OCI-LY1 (cell line): ENCODE measurements around the gene UBE2N.

Source experiments
- H2AFZ ChIP-seq: fragments of 200-600 bp; sonication (generic), shearing (Covaris generic); 2 replicates; pipeline ENCODE4 v1.6.0; 2014; ENCODE audit warnings: antibody characterized with exemption, mild to moderate bottlenecking, low read length
- H3F3A ChIP-seq: fragments of 200-600 bp; sonication (generic), shearing (Covaris generic); 2 replicates; pipeline ENCODE4 v1.6.0; 2014; ENCODE audit warnings: mild to moderate bottlenecking, antibody characterized with exemption, low read length, moderate library complexity; ENCODE audit not compliant: insufficient read depth
- H3K27ac ChIP-seq: fragments of 200-600 bp; sonication (generic); 2 replicates; pipeline ENCODE4 v1.5.1; 2014; ENCODE audit warnings: low read length, mixed run types, mild to moderate bottlenecking, low read depth; ENCODE audit not compliant: poor library complexity, severe bottlenecking
- H3K27me3 ChIP-seq: fragments of 200-600 bp; sonication (generic); 2 replicates; pipeline ENCODE4 v1.6.0; 2014; ENCODE audit warnings: antibody characterized with exemption, mild to moderate bottlenecking, low read length, moderate library complexity; ENCODE audit not compliant: insufficient read depth
- H3K36me3 ChIP-seq: fragments of 200-600 bp; sonication (generic); 2 replicates; pipeline ENCODE4 v1.6.1; 2014; ENCODE audit warnings: mild to moderate bottlenecking, antibody characterized with exemption, low read length, moderate library complexity, mixed read lengths; ENCODE audit not compliant: insufficient read depth
- H3K4me1 ChIP-seq: fragments of 200-600 bp; sonication (generic); 2 replicates; pipeline ENCODE4 v1.5.1; 2014; ENCODE audit warnings: mild to moderate bottlenecking, low read length, moderate library complexity; ENCODE audit not compliant: insufficient read depth, severe bottlenecking
- H3K4me2 ChIP-seq: fragments of 200-600 bp; sonication (generic), shearing (Covaris generic); 2 replicates; pipeline ENCODE4 v1.6.1; 2014; ENCODE audit warnings: low read length
- H3K4me3 ChIP-seq: fragments of 200-600 bp; sonication (generic); 2 replicates; pipeline ENCODE4 v1.5.1; 2014; ENCODE audit warnings: low read length, low read depth, mild to moderate bottlenecking, mixed read lengths; ENCODE audit not compliant: poor library complexity, severe bottlenecking
- H3K79me2 ChIP-seq: fragments of 200-600 bp; shearing (Covaris generic); 2 replicates; pipeline ENCODE4 v1.6.1; 2016; ENCODE audit warnings: mixed run types, low read length, mixed read lengths; ENCODE audit not compliant: insufficient read depth
- H3K9ac ChIP-seq: fragments of 200-600 bp; sonication (generic), shearing (Covaris generic); 2 replicates; pipeline ENCODE4 v1.6.1; 2014; ENCODE audit warnings: mild to moderate bottlenecking, low read length, mixed read lengths
- H3K9me2 ChIP-seq: fragments of 200-600 bp; sonication (generic), shearing (Covaris generic); 2 replicates; pipeline ENCODE4 v1.6.1; 2014; ENCODE audit warnings: low read depth, mild to moderate bottlenecking, low read length, mixed read lengths
- H3K9me3 ChIP-seq: fragments of 200-600 bp; shearing (Covaris generic); 2 replicates; pipeline ENCODE4 v1.6.1; 2014; ENCODE audit warnings: low read length, mixed read lengths
- H4K20me1 ChIP-seq: fragments of 200-600 bp; sonication (generic), shearing (Covaris generic); 2 replicates; pipeline ENCODE4 v1.6.0; 2016; ENCODE audit warnings: mild to moderate bottlenecking, low read length; ENCODE audit not compliant: insufficient read depth
- EZH2 ChIP-seq: fragments of 200-600 bp; sonication (generic), shearing (Covaris generic); IDR thresholded peaks from 2 replicates; pipeline ENCODE4 v1.8.0; 2017; ENCODE audit warnings: borderline replicate concordance, mixed run types, mild to moderate bottlenecking, antibody characterized with exemption, low read length, moderate library complexity, mixed read lengths
- TF ChIP-seq, protein P1 (sequence below): fragments of 200-600 bp; sonication (generic), shearing (Covaris generic); IDR thresholded peaks from 2 replicates; pipeline ENCODE4 v1.5.1; 2017; ENCODE audit warnings: mild to moderate bottlenecking, antibody characterized with exemption, low read length, moderate library complexity, mixed read lengths

The UBE2N gene

GRCh38 chr12:93430280-93430679, 11.5 kb downstream of the UBE2N start:
- H3K36me3 ChIP-seq, result 0 out of 2 replicates have a peak, but pooled peaks cover 3% of the 10 kb centered on the region
- H3K9ac ChIP-seq, result no peak overlapping the region
- peaks cover 95% of the 10 kb centered on the region for H3K79me2 ChIP-seq
- H3K4me3 ChIP-seq, result no peak overlapping the region
- TF ChIP-seq, protein P1, sequence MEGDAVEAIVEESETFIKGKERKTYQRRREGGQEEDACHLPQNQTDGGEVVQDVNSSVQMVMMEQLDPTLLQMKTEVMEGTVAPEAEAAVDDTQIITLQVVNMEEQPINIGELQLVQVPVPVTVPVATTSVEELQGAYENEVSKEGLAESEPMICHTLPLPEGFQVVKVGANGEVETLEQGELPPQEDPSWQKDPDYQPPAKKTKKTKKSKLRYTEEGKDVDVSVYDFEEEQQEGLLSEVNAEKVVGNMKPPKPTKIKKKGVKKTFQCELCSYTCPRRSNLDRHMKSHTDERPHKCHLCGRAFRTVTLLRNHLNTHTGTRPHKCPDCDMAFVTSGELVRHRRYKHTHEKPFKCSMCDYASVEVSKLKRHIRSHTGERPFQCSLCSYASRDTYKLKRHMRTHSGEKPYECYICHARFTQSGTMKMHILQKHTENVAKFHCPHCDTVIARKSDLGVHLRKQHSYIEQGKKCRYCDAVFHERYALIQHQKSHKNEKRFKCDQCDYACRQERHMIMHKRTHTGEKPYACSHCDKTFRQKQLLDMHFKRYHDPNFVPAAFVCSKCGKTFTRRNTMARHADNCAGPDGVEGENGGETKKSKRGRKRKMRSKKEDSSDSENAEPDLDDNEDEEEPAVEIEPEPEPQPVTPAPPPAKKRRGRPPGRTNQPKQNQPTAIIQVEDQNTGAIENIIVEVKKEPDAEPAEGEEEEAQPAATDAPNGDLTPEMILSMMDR, result no peak
- no peak for TF ChIP-seq EZH2
- no peaks in the 10 kb centered on the region for H3F3A ChIP-seq
- no peaks in the 10 kb centered on the region for H3K27me3 ChIP-seq
- no peaks in the 10 kb centered on the region for H3K9me3 ChIP-seq
- peaks cover 34% of the 10 kb centered on the region for H3K4me1 ChIP-seq
- peaks cover 12% of the 10 kb centered on the region for H4K20me1 ChIP-seq
- no peaks in the 10 kb centered on the region for H3K9me2 ChIP-seq
- no peak overlapping the region for H3K27ac ChIP-seq
- no peak overlapping the region for H3K4me2 ChIP-seq
- H2AFZ ChIP-seq, result no peak overlapping the region

GRCh38 chr12:93429852-93430251, 11.9 kb downstream of the UBE2N start:
- Histone ChIP-seq H3K36me3 (0 out of 2 replicates have a peak, but pooled peaks cover 3% of the 10 kb centered on the region), H3K27me3 (no peaks in the 10 kb centered on the region), H2AFZ (no peak overlapping the region), H3K4me2 (no peak overlapping the region), H3K27ac (no peak overlapping the region), H3K79me2 (peaks cover 95% of the 10 kb centered on the region), H3F3A (no peaks in the 10 kb centered on the region), H3K9me3 (no peaks in the 10 kb centered on the region), H3K9me2 (no peaks in the 10 kb centered on the region), H4K20me1 (peaks cover 12% of the 10 kb centered on the region), H3K4me1 (peaks cover 34% of the 10 kb centered on the region), H3K9ac (no peak overlapping the region), H3K4me3 (no peak overlapping the region)
- TF ChIP-seq, protein P1, result no peak
- TF ChIP-seq EZH2, result no peak

GRCh38 chr12:93429448-93429847, 12.3 kb downstream of the UBE2N start:
- Histone ChIP-seq H3K9ac (no peak overlapping the region), H3K79me2 (peaks cover 95% of the 10 kb centered on the region), H3K9me3 (no peaks in the 10 kb centered on the region), H3K4me1 (peaks cover 32% of the 10 kb centered on the region), H3K27ac (no peak overlapping the region), H3K27me3 (no peaks in the 10 kb centered on the region), H3K4me2 (no peak overlapping the region), H3K9me2 (no peaks in the 10 kb centered on the region), H4K20me1 (peaks cover 12% of the 10 kb centered on the region), H3F3A (no peaks in the 10 kb centered on the region), H2AFZ (no peak overlapping the region), H3K36me3 (0 out of 2 replicates have a peak, but pooled peaks cover 3% of the 10 kb centered on the region), H3K4me3 (no peak overlapping the region)
- TF ChIP-seq EZH2, result no peak
- TF ChIP-seq, protein P1, result no peak
